GM18508 (cell line): ENCODE results near the gene ARID3B.
A peak's percentile ranks its signal among the peaks of the same experiment; 100 is the strongest.

Experiments used
- ATAC-seq: cut with Tn5 transposase; IDR thresholded peaks from one replicate; pipeline ENCODE4 v1.9.1; 2021; ENCODE audit warnings: moderate number of reproducible peaks; ENCODE audit not compliant: insufficient read depth, unreplicated experiment

Gene ARID3B

GRCh38 chr15:74599156-74599555 is 58.1 kb downstream of the ARID3B start:
- ATAC-seq, result no peak

GRCh38 chr15:74603026-74603788 is 62.2 kb downstream of the ARID3B start:
- ATAC-seq, result no peak

DNA sequence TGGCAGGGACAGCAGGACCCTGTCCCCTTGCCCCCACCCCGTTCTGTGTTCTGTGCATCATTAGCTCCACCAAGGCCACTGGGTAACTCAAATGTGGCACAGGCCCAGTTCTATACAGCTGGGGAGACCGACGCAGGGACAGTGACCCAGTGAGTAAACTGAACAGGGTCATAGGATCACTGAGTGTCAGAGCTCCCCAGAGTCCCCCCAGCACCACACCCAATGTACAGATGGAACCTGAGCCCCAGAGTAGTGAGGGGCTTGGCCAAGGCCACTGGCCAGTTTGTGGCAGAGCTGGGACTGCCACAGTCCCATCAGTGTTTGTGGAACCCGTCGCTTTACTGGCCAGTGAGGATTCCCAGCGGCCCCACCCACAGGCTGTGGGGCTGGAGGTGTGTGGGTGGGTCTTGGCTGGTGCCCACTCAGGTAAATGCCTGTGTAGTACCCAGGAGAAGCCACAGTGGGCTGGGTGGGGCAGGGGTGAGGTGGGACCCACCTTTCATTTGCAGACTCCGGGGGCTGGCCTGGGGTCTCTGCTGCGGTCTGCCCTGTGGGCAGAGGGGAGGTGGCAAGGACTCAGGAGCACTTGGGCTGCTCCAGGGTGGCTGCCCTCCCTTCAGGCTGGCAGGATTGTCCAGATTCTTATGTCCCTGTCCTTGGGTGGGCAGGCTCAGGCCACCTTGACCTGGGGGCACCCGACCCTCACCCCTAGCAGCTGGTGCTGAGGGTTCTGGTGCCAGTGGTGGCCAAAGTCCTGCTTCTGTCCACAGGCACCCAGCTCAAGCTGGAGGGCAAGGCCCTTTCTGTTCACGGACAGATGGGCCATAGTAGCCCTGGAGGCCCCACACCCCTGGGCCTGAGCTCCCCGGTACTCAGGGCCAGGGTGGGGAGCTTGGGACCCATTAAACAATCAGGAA is 63.0 kb downstream of the ARID3B start:
- ATAC-seq, result no peak

DNA sequence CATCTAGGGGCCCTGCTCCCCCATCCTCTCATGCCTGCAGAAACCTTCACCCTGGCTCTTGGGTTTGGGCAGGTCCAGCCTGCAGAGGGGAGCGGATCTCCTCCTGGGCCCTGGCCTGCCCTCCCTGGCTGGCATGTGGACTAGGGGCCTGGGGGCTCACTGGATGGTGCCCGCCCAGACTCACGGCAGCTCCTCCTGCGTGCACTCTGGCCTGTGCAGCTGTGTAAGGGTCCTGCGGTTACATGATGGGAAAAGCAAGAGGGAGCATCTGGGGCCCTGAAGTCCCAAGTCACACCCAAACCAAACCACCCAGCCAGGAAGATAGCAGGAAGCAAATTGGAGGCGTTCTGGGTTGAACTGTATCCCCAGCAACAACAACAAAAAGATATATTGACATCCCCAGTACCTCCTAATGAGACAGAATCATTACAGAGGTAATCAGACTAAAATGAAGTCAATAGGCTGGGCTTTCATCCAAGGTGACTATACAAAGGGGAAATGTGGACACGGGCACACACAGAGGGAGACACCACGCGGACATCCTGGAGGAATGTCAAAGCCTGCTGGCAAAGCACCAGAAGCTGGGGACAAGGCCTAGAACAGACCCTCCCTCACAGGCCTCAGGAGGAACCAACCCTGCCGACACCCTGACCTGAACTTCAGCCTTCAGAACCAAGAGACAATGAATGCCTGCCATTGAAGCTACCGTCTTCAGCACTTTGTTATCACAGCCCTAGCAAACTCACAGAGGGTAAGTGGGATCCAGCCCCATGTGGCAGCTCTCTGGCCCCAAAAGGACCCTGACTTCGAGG is 64.2 kb downstream of the ARID3B start:
- no peak for ATAC-seq

GRCh38 chr15:74605795-74606150 is 64.8 kb downstream of the ARID3B start:
- no peak for ATAC-seq

- no peak for ATAC-seq
Observed at GRCh38 chr15:74608786-74609185, 67.8 kb downstream of the ARID3B start.

- ATAC-seq, result no peak
Observed at GRCh38 chr15:74609938-74610301, 68.9 kb downstream of the ARID3B start.

GRCh38 chr15:74610302-74610951 is 69.4 kb downstream of the ARID3B start:
- no peak for ATAC-seq

DNA sequence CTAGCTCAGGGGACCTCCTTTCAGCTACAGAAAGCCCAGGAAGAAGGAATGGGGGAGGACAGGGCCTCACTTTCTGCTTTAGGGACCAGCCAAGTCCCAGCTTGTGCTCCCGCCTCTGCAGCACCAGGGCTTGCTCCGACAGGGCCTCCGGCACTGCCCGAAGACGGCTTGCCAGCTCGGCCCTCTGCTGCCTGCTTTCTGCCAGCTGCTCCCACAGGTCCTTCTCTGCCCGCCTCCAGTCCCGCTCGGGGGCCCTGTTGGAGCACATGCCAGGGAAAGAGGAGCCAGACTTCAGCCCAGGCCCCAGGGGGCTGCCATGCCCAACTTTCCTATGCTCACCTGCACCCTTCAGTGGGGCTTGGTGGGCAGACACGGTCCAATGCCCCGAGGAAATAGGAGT is 70.3 kb downstream of the ARID3B start:
- no peak for ATAC-seq

GRCh38 chr15:74611834-74612233 is 70.8 kb downstream of the ARID3B start:
- no peak for ATAC-seq

GRCh38 chr15:74612677-74613076 is 71.7 kb downstream of the ARID3B start:
- ATAC-seq, result no peak

- ATAC-seq, result no peak
Observed at GRCh38 chr15:74613089-74613952, 72.3 kb downstream of the ARID3B start.

GRCh38 chr15:74613953-74614743 is 73.1 kb downstream of the ARID3B start:
- ATAC-seq, result no peak

DNA sequence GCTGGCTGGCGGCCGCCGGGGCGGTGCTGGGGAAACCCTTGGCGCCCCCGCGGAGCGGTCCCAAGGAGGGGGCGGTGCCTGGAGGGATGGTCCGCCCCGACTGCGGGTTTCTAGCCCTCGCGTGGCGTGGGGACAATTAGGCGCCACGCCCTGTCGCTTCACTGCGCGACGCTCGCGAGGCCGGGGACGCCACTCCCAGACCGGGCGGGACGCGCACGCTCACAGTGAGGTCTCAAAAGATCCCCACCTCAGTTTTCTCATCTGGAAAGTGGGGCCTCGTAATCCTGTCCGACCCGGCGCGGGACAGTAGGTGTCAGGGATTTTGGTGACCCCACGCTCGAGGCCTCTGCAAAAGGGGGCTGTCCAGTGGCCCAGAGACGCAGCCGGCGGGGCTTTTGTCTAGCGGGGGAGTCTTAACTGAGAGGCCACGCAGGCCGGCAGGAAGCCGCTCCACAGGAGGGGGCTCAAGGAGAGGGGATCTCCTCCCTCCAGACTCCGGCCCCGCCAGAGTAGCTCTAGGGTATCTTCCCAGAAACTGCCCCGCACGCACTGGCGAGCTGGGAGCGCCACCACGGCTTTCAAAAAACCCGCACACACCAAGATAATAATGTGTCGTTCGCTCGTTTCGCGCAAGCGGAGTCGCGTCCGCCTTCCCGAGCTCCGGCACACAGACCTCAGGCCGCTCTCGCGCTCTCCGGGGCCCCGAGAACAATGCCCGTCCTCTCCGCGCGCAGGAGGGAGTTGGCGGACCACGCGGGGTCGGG is 73.9 kb downstream of the ARID3B start:
- ATAC-seq, result no peak

DNA sequence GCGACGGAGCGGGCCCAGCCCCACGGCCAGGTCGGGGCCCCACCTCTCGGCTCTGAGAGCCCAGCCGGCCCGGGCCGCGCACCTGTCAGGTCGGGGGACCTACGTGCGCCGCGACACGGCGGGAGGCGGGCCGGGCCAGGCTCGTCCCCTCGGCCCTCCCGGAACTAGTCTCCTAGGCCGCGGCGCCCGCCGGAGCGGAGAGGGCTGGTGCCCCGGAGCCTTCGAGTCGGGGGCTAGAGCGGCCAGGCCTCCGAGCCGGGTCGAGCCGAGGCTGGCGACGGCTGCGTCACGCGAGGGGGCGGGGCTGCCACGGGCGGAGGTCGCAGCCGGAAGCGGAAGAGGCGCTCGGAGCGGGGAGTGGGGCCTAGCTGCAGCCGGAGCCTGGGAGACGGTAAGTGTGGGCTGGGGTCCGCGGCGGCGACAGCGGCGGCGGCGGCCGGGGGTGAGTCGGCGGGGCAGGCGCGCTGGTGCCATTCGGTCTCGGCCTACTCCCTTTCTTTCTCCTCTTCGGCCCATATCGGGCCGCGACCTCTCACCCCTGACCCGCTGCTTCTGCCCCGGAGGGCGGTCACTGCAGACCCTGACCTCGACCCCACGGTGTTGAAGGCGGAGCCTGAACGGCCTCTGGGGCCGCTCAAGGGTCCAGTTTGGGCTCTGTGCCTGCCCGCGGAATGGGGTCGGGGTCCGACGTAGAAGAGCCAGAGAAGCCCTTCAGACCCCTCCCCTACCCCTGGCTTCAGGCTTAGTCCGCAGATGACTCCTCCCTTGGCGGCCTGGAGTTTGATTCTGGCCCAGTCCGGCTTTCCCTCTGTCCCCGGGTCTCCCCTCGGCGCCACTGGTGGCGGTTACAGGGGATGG is 74.7 kb downstream of the ARID3B start, which contains the start of gene CLK3:
TSS of gene CLK3 (plus strand) at position 329 of the 858 bp plus-strand sequence. CDS start 3,361 bp downstream, outside the sequence.
- ATAC-seq, result peak; percentile 38

- ATAC-seq, result no peak
Observed at GRCh38 chr15:74616366-74616939, 75.4 kb downstream of the ARID3B start.
